A549 (cell line): Measurements from ENCODE around the gene VSX1.

Source experiments
- CBX2 ChIP-seq: fragments of 200-600 bp; sonication (generic); IDR thresholded peaks from 2 replicates; pipeline ENCODE4 v1.6.1; 2016; ENCODE audit warnings: low read depth, mild to moderate bottlenecking, borderline replicate concordance
- CHD2 ChIP-seq: fragments of 150-350 bp; IDR thresholded peaks from 2 replicates; pipeline ENCODE4 v1.6.1; 2014; ENCODE audit warnings: low read length; ENCODE audit not compliant: partially characterized antibody
- KDM1A ChIP-seq: fragments of 200-600 bp; sonication (generic); IDR thresholded peaks from 2 replicates; pipeline ENCODE4 v1.6.1; 2016; ENCODE audit warnings: low read depth, mild to moderate bottlenecking
- MAX ChIP-seq: IDR thresholded peaks from 2 replicates; pipeline ENCODE4 v1.6.1; 2012
- REST ChIP-seq: fragments of 200-600 bp; sonication (generic); IDR thresholded peaks from 2 replicates; pipeline ENCODE4 v1.6.1; 2016; ENCODE audit warnings: antibody characterized with exemption, mild to moderate bottlenecking, moderate library complexity
- TF ChIP-seq, protein P1 (sequence below): fragments of >200 bp; sonication (Bioruptor Twin); formaldehyde crosslinking; IDR thresholded peaks from 3 replicates; pipeline ENCODE4 v1.5.1; 2016

DNA sequence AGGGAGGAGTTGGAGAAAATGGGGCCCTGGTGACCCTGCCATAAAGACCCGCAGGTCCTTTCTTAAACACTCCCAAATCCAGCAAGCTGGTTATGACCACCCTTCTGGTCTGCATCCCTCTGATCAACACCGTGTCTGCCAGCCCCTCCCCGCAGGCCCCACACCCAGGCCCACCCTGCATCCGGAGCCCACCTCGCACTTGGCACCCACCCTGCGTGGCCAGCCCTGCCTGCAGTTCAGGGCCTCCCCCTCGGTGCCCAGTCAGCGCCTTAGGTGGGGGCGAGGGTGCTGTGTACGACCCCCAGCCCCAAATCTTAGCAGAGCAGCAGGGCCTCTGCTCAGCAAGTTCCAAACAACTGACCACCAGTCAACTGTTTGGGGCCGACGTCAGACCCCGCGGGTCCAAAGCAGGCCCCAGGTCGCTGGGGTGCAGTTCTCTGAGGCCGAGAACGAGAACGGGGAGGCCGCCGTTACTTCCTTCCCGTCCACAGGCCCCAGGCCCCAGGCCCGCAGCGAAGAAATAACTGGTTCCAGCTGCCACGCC lies 25.2 kb downstream of the VSX1 start:
- TF ChIP-seq, protein P1, sequence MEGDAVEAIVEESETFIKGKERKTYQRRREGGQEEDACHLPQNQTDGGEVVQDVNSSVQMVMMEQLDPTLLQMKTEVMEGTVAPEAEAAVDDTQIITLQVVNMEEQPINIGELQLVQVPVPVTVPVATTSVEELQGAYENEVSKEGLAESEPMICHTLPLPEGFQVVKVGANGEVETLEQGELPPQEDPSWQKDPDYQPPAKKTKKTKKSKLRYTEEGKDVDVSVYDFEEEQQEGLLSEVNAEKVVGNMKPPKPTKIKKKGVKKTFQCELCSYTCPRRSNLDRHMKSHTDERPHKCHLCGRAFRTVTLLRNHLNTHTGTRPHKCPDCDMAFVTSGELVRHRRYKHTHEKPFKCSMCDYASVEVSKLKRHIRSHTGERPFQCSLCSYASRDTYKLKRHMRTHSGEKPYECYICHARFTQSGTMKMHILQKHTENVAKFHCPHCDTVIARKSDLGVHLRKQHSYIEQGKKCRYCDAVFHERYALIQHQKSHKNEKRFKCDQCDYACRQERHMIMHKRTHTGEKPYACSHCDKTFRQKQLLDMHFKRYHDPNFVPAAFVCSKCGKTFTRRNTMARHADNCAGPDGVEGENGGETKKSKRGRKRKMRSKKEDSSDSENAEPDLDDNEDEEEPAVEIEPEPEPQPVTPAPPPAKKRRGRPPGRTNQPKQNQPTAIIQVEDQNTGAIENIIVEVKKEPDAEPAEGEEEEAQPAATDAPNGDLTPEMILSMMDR, result no peak
- TF ChIP-seq KDM1A (no peak), REST (no peak), CHD2 (no peak), MAX (no peak), CBX2 (no peak)
